ENCODE measurements around the gene SCGB3A2.
"Not testable (repeated sequence)": the region's sequence is repeated elsewhere in the genome, so short reads cannot be mapped to it uniquely, and the experiment has no call there.

SCGB3A2 gene

GRCh38 chr5:147869112-147869511 lies 9.4 kb upstream of the SCGB3A2 start:
- no peak for DNase-seq

GRCh38 chr5:147869892-147870291 lies 8.6 kb upstream of the SCGB3A2 start:
- not testable (repeated sequence) for DNase-seq

GRCh38 chr5:147871980-147872549 lies 6.4 kb upstream of the SCGB3A2 start:
- not testable (repeated sequence) for DNase-seq

GRCh38 chr5:147872744-147873435 lies 5.6 kb upstream of the SCGB3A2 start:
- DNase-seq = not testable (repeated sequence)

GRCh38 chr5:147874118-147874875 lies 4.2 kb upstream of the SCGB3A2 start:
- DNase-seq = not testable (repeated sequence)

- DNase-seq = no peak
Observed at GRCh38 chr5:147874910-147875367, 3.6 kb upstream of the SCGB3A2 start.

- DNase-seq = no peak
Observed at GRCh38 chr5:147876141-147876540, 2.4 kb upstream of the SCGB3A2 start.

- no peak for DNase-seq
Observed at GRCh38 chr5:147876626-147877025, 1.9 kb upstream of the SCGB3A2 start.

GRCh38 chr5:147879784-147880183 lies 1.3 kb downstream of the SCGB3A2 start:
- DNase-seq = no peak

- DNase-seq = no peak
Observed at GRCh38 chr5:147880487-147880886, 2.0 kb downstream of the SCGB3A2 start.

- DNase-seq = no peak
Observed at GRCh38 chr5:147882586-147883313, 4.2 kb downstream of the SCGB3A2 start.

GRCh38 chr5:147887026-147887627 lies 8.6 kb downstream of the SCGB3A2 start:
- DNase-seq = peak; percentile 11

- DNase-seq = no peak
Observed at GRCh38 chr5:147887930-147888329, 9.4 kb downstream of the SCGB3A2 start.

- DNase-seq = no peak
Observed at GRCh38 chr5:147892696-147893296, 14.3 kb downstream of the SCGB3A2 start.

- no peak for DNase-seq
Observed at GRCh38 chr5:147893820-147894219, 15.3 kb downstream of the SCGB3A2 start.

- no peak for DNase-seq
Observed at GRCh38 chr5:147895864-147896263, 17.4 kb downstream of the SCGB3A2 start.

- DNase-seq = no peak
Observed at GRCh38 chr5:147898875-147899401, 20.4 kb downstream of the SCGB3A2 start.

- no peak for DNase-seq
Observed at GRCh38 chr5:147901599-147902039, 23.1 kb downstream of the SCGB3A2 start.

GRCh38 chr5:147902609-147903115 lies 24.2 kb downstream of the SCGB3A2 start:
- no peak for DNase-seq

- no peak for DNase-seq
Observed at GRCh38 chr5:147904110-147904509, 25.6 kb downstream of the SCGB3A2 start.

- DNase-seq = no peak
Observed at GRCh38 chr5:147906326-147907095, 28.0 kb downstream of the SCGB3A2 start, which contains the start of gene C5orf46. TSS of gene C5orf46 (minus strand) at chr5:147906538. CDS start at chr5:147906501, 37 bp downstream.

All from NCI-H1436 treated with DMSO at 0.1 percent for 48 hours (cell line).